C4-2B (cell line): ENCODE data around the gene DDX39B.

ENCODE experiments used
- CTCF ChIP-seq: fragments of 450-650 bp; conservative IDR thresholded peaks from 2 replicates; pipeline ENCODE4 v1.5.1; 2017; ENCODE audit warnings: mild to moderate bottlenecking
- ZFX ChIP-seq: fragments of 450-650 bp; IDR thresholded peaks from 2 replicates; pipeline ENCODE4 v1.6.1; 2017

GRCh38 chr6:31532644-31533454 is 9.0 kb downstream of the DDX39B start:
- TF ChIP-seq CTCF (no peak), ZFX (no peak)
